Measurements from ENCODE around the gene LEMD3. TPM values are rescaled to one million over a fixed set of nuclear protein-coding genes. Genes with fewer than 3 reads are reported as not detected.
"Not testable (repeated sequence)": the region's sequence is repeated elsewhere in the genome, so short reads cannot be mapped to it uniquely, and the experiment has no call there.

The LEMD3 gene
- total RNA-seq, 1 donor from 2014 or later: 28.3 TPM

- no peak for DNase-seq (ENCODE audit: extremely low read depth, low read depth, low spot score)
Measured at GRCh38 chr12:65276916-65277530, 107.6 kb downstream of the LEMD3 start.

GRCh38 chr12:65277994-65278575, 108.7 kb downstream of the LEMD3 start:
- no peak for DNase-seq (ENCODE audit: extremely low read depth, low read depth, low spot score)

- no peak for DNase-seq (ENCODE audit: extremely low read depth, low read depth, low spot score)
Measured at GRCh38 chr12:65278576-65279368, 109.4 kb downstream of the LEMD3 start, which contains the start of gene MSRB3. Gene MSRB3 (plus strand): TSS chr12:65278683. CDS start chr12:65308580, 29,897 bp downstream.

- DNase-seq (ENCODE audit: extremely low read depth, low read depth, low spot score): no peak
Measured at GRCh38 chr12:65279369-65280112, 110.2 kb downstream of the LEMD3 start.

GRCh38 chr12:65280306-65280705, 110.9 kb downstream of the LEMD3 start:
- no peak for DNase-seq (ENCODE audit: extremely low read depth, low read depth, low spot score)

- DNase-seq (ENCODE audit: extremely low read depth, low read depth, low spot score): no peak
Measured at GRCh38 chr12:65282840-65283239, 113.5 kb downstream of the LEMD3 start.

GRCh38 chr12:65285532-65285931, 116.1 kb downstream of the LEMD3 start:
- DNase-seq (ENCODE audit: extremely low read depth, low read depth, low spot score): not testable (repeated sequence)

- no peak for DNase-seq (ENCODE audit: extremely low read depth, low read depth, low spot score)
Measured at GRCh38 chr12:65287426-65287825, 118.0 kb downstream of the LEMD3 start.

- DNase-seq (ENCODE audit: extremely low read depth, low read depth, low spot score): no peak
Measured at GRCh38 chr12:65292241-65292640, 122.9 kb downstream of the LEMD3 start.

GRCh38 chr12:65293735-65294134, 124.4 kb downstream of the LEMD3 start:
- no peak for DNase-seq (ENCODE audit: extremely low read depth, low read depth, low spot score)

- DNase-seq (ENCODE audit: extremely low read depth, low read depth, low spot score): no peak
Measured at GRCh38 chr12:65294641-65295262, 125.4 kb downstream of the LEMD3 start.

- DNase-seq (ENCODE audit: extremely low read depth, low read depth, low spot score): no peak
Measured at GRCh38 chr12:65296508-65297265, 127.3 kb downstream of the LEMD3 start.

Other genes starting within 250 kb of the LEMD3 start
- gene WIF1, start 48.3 kb upstream of the LEMD3 start, total RNA-seq: not detected in 2 replicates
- gene MSRB3, start 109.1 kb downstream of the LEMD3 start, total RNA-seq: 23.0 and 35.3 TPM in 2 replicates